ENCODE measurements around the gene PDE1A. TPM values are rescaled to one million over a fixed set of nuclear protein-coding genes. Genes with fewer than 3 reads are reported as not detected.
A peak's percentile ranks its signal among the peaks of the same experiment; 100 is the strongest.

PDE1A gene
- total RNA-seq, 4 donors from 2014 or later: 0.75 to 8.1 (median 3.8) TPM

- no peaks in the 10 kb centered on the region for H3K9me3 ChIP-seq
- H3K4me1 ChIP-seq: peaks cover 8 to 18% (median 15%) of the 10 kb centered on the region in 4 donors
- no peaks in the 10 kb centered on the region for H3K36me3 ChIP-seq
- in situ Hi-C loops (cut with MboI; ENCODE audit: low pct_ligation_motif_present in 1 of 4, low pct_unique_long_range_greater_than_20kb in 1 of 4, low sequenced_read_pairs in 3 of 4): no loop called here
- no peak for TF ChIP-seq EP300 (IDR thresholded peaks at IDR 0.05; ENCODE audit: low read depth)
- TF ChIP-seq POLR2AphosphoS5 (IDR thresholded peaks at IDR 0.05): no peak
- no peak for TF ChIP-seq POLR2A (IDR thresholded peaks at IDR 0.05)
- TF ChIP-seq CTCF (IDR thresholded peaks at IDR 0.05): no peak
- peak overlapping the region; percentile 53 to 69 (median 62) for H3K27ac ChIP-seq
- no peak for DNase-seq
- intact Hi-C loops (cut with DNase I; ENCODE audit: low total_unique reads): no loop called here
- no peaks in the 10 kb centered on the region for H3K27me3 ChIP-seq
- no peak overlapping the region for H3K4me3 ChIP-seq
- WGBS, 2 donors (ENCODE audit: low coverage in 1 of 2): 79 to 89% methylated on average over 2 of the region's 2 CpGs
These were observed 66.1 kb downstream of the PDE1A start for GRCh38 chr2:182360663-182361260.

- TF ChIP-seq CTCF (IDR thresholded peaks at IDR 0.05) (no peak), POLR2A (IDR thresholded peaks at IDR 0.05) (no peak), EP300 (IDR thresholded peaks at IDR 0.05; ENCODE audit: low read depth) (no peak), POLR2AphosphoS5 (IDR thresholded peaks at IDR 0.05) (peak in 2 of 3 donors; percentile 19 to 47)
- Histone ChIP-seq H3K27ac (peak overlapping the region; percentile 53 to 69 (median 62)), H3K4me1 (peaks cover 8 to 18% (median 15%) of the 10 kb centered on the region in 4 donors), H3K27me3 (no peaks in the 10 kb centered on the region), H3K4me3 (no peak overlapping the region), H3K36me3 (no peaks in the 10 kb centered on the region), H3K9me3 (no peaks in the 10 kb centered on the region)
- intact Hi-C loops (cut with DNase I; ENCODE audit: low total_unique reads) (no loop called here), in situ Hi-C loops (cut with MboI; ENCODE audit: low pct_ligation_motif_present in 1 of 4, low pct_unique_long_range_greater_than_20kb in 1 of 4, low sequenced_read_pairs in 3 of 4) (no loop called here)
- 28 to 38% methylated on average over 10 of the region's 10 CpGs for WGBS, 2 donors (ENCODE audit: low coverage in 1 of 2)
- peak; percentile 51 for DNase-seq
These were observed 66.7 kb downstream of the PDE1A start for GRCh38 chr2:182359990-182360662.

GRCh38 chr2:182359027-182359989 is 67.5 kb downstream of the PDE1A start:
- 39 to 44% methylated on average over 8 of the region's 8 CpGs for WGBS, 2 donors (ENCODE audit: low coverage in 1 of 2)
- TF ChIP-seq POLR2A (IDR thresholded peaks at IDR 0.05) (no peak), EP300 (IDR thresholded peaks at IDR 0.05; ENCODE audit: low read depth) (no peak)
- Histone ChIP-seq H3K27ac (peak overlapping the region; percentile 53 to 69 (median 62)), H3K27me3 (no peaks in the 10 kb centered on the region), H3K4me1 (peaks cover 8 to 18% (median 15%) of the 10 kb centered on the region in 4 donors), H3K9me3 (no peaks in the 10 kb centered on the region), H3K36me3 (no peaks in the 10 kb centered on the region), H3K4me3 (no peak overlapping the region)
- DNase-seq: no peak
- intact Hi-C loops (cut with DNase I; ENCODE audit: low total_unique reads) (no loop called here), in situ Hi-C loops (cut with MboI; ENCODE audit: low pct_ligation_motif_present in 1 of 4, low pct_unique_long_range_greater_than_20kb in 1 of 4, low sequenced_read_pairs in 3 of 4) (no loop called here)

GRCh38 chr2:182358601-182359000 is 68.2 kb downstream of the PDE1A start:
- H3K4me1 ChIP-seq: peaks cover 8 to 18% (median 15%) of the 10 kb centered on the region in 4 donors
- H3K27ac ChIP-seq: peak overlapping the region; percentile 53 to 69 (median 62)
- H3K27me3 ChIP-seq: no peaks in the 10 kb centered on the region
- intact Hi-C loops (cut with DNase I; ENCODE audit: low total_unique reads) (no loop called here), in situ Hi-C loops (cut with MboI; ENCODE audit: low pct_ligation_motif_present in 1 of 4, low pct_unique_long_range_greater_than_20kb in 1 of 4, low sequenced_read_pairs in 3 of 4) (no loop called here)
- DNase-seq: no peak
- TF ChIP-seq CTCF (IDR thresholded peaks at IDR 0.05) (no peak), POLR2AphosphoS5 (IDR thresholded peaks at IDR 0.05) (no peak), EP300 (IDR thresholded peaks at IDR 0.05; ENCODE audit: low read depth) (no peak), POLR2A (IDR thresholded peaks at IDR 0.05) (no peak)
- no peaks in the 10 kb centered on the region for H3K9me3 ChIP-seq
- no peak overlapping the region for H3K4me3 ChIP-seq
- WGBS, 2 donors (ENCODE audit: low coverage in 1 of 2): 39 to 72% methylated on average over 3 of the region's 3 CpGs
- H3K36me3 ChIP-seq: no peaks in the 10 kb centered on the region
